Activated naive CD8-positive, alpha-beta T cell treated with anti-CD3 and anti-CD28 coated beads, Interleukin-2, amount 10 ng/mL, durations not matched to agents 7 days and 5 days (primary cell): ENCODE results near the gene TMEM132E. TPM values are rescaled to one million over a fixed set of nuclear protein-coding genes. Genes with fewer than 3 reads are reported as not detected.

Experiments used
- ATAC-seq: fragments of 150-1000 bp; cut with Tn5 transposase; one replicate; pipeline ENCODE4 v1.10.0; 2021; ENCODE audit warnings: low read depth, moderate library complexity
- POLR2A ChIA-PET: fragments of 350-600 bp; sonication (Branson Sonifier 250); formaldehyde crosslinking; loops from one replicate; lab custom pipeline; 2021; ENCODE audit warnings: antibody characterized with exemption; lab: Charles Lee
- DNase-seq: peaks from one replicate; pipeline ENCODE4 v3.0.0; 2021
- H3K27ac Mint-ChIP-seq: one replicate; pipeline ENCODE4 v1.8.0; 2022; ENCODE audit warnings: mild to moderate bottlenecking, mixed read lengths
- H3K27me3 Mint-ChIP-seq: one replicate; pipeline ENCODE4 v1.8.0; 2022; ENCODE audit warnings: mild to moderate bottlenecking, moderate library complexity, mixed read lengths
- H3K36me3 Mint-ChIP-seq: one replicate; pipeline ENCODE4 v1.8.0; 2021; ENCODE audit warnings: mild to moderate bottlenecking, mixed read lengths
- H3K4me1 Mint-ChIP-seq: one replicate; pipeline ENCODE4 v1.8.0; 2021; ENCODE audit warnings: mixed read lengths
- H3K4me3 Mint-ChIP-seq: one replicate; pipeline ENCODE4 v1.8.0; 2022; ENCODE audit warnings: mild to moderate bottlenecking, moderate library complexity, mixed read lengths
- H3K9me3 Mint-ChIP-seq: one replicate; pipeline ENCODE4 v1.8.0; 2021; ENCODE audit warnings: mixed read lengths
- total RNA-seq, 2 experiments: library from RNA; stranded (reverse); gene quantifications; one replicate each; pipeline ENCODE4 v1.2.3, GENCODE V29; 2021

Gene TMEM132E
- total RNA-seq, 2 experiments from 2014 or later = 0.06 TPM; not detected in 1

DNA sequence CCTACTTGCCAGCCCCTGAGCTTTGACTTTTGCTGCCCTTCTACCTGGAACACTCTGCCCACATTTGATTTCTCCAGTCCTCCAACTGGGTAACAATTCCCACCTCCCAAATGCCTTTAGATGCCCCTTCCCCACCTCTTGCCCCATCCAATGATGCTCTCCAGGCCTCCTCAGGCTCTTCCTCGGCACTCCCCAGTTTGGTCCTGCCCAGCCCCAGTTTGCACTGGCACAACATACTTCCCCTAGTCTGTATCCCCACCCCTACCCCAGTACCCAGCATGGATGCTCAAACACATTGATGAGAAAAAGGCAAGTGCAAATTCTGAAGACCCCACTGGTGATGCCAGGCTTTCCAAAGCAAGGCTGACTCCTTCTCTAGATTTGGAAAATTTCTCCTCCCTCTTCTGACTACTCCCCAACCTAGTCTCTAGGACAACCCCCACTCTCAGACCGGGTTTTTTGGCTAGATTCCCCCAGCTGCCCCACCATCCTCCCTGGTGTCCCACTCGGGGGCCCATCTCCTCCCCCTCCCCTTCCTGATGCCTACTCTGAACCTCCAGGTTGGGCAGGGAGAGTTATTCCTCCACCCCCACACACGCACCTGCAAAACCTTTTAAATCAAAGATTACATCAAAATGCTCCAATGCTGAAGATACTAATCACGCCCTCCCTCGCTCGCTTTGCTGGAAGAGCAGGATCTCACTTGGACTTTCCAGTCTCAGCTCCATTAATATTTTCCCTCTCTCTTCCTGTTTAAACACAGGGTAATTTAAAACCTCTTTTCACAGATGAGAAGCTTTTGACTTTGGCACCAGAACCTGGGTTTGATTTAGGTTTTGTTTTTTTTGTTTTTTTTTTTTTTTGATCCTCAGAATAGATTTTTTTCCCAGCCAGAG is 94.9 kb downstream of the TMEM132E start:
- H3K27me3 Mint-ChIP-seq = no peaks in the 10 kb centered on the region
- DNase-seq = no peak
- ATAC-seq = no peak
- H3K9me3 Mint-ChIP-seq = no peaks in the 10 kb centered on the region
- POLR2A ChIA-PET = no interaction called here
- H3K27ac Mint-ChIP-seq = no peak overlapping the region
- H3K4me1 Mint-ChIP-seq = no peaks in the 10 kb centered on the region
- no peak overlapping the region for H3K4me3 Mint-ChIP-seq
- H3K36me3 Mint-ChIP-seq = no peaks in the 10 kb centered on the region

DNA sequence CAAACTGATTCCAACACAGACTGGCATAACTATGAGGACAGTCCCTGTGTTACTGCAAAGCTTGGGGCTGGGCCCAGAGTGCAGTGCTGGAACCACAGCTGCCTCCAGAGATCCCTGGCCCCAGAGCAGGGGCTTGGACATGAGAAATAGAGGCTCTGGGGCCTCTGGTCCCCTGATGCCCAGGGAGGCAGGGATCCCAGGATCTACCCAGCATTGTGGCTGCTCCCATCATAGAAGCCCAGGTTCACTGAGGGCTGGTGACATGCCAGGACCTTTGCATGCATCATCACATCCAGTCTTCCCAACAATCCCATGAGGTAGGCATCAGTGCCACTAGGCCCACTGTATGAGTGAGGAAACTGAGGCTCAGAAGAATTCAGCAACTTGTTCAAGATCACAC is 95.8 kb downstream of the TMEM132E start:
- H3K4me1 Mint-ChIP-seq = no peaks in the 10 kb centered on the region
- no peaks in the 10 kb centered on the region for H3K36me3 Mint-ChIP-seq
- DNase-seq (no peak), ATAC-seq (no peak)
- H3K9me3 Mint-ChIP-seq = no peaks in the 10 kb centered on the region
- no peaks in the 10 kb centered on the region for H3K27me3 Mint-ChIP-seq
- POLR2A ChIA-PET = no interaction called here
- no peak overlapping the region for H3K4me3 Mint-ChIP-seq
- no peak overlapping the region for H3K27ac Mint-ChIP-seq

DNA sequence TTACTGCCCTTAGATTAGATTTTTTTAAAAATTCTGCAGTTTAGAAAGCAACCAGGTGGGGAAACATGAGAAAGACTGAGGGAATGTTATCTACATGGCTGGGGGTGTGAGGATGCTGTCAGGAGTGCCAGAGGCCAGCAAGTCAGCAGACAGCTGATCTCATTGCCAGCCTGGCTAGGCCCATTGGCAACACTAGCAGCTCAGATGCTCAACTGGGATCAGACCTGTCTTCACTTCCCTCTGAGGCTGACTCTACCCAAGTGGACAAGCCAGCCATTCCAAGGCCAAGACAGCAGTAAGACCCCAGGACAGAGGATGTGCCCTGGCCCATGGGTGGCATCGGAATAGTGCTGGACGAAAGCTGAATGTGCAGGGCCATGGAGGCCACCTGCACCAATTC is 96.2 kb downstream of the TMEM132E start:
- no peaks in the 10 kb centered on the region for H3K27me3 Mint-ChIP-seq
- no peaks in the 10 kb centered on the region for H3K4me1 Mint-ChIP-seq
- ATAC-seq (no peak), DNase-seq (no peak)
- no peak overlapping the region for H3K27ac Mint-ChIP-seq
- no peaks in the 10 kb centered on the region for H3K36me3 Mint-ChIP-seq
- no peak overlapping the region for H3K4me3 Mint-ChIP-seq
- no peaks in the 10 kb centered on the region for H3K9me3 Mint-ChIP-seq
- POLR2A ChIA-PET = no interaction called here

DNA sequence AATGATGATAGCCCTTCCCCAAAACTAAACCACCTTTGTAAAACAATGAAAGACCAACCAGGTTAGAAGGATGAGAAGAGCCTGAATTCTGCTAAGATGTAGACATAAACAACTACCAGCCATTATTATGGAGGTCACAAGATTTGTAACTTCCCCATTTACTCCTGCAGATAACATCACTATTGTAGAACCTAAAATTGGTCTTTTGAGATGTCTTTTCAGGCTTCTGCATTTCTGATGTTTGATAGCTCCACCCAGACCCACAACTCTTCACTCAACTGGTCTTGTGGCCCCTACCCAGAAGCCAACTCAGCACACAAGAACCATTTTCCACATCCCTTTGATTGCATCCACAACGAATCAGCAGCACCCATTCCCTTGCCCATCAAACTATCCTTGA is 100.8 kb downstream of the TMEM132E start:
- Mint-ChIP-seq H3K27me3 (peaks cover 4% of the 10 kb centered on the region), H3K27ac (no peak overlapping the region), H3K4me1 (no peaks in the 10 kb centered on the region), H3K9me3 (no peaks in the 10 kb centered on the region), H3K4me3 (no peak overlapping the region), H3K36me3 (no peaks in the 10 kb centered on the region)
- no peak for DNase-seq
- POLR2A ChIA-PET = no interaction called here
- ATAC-seq = no peak

DNA sequence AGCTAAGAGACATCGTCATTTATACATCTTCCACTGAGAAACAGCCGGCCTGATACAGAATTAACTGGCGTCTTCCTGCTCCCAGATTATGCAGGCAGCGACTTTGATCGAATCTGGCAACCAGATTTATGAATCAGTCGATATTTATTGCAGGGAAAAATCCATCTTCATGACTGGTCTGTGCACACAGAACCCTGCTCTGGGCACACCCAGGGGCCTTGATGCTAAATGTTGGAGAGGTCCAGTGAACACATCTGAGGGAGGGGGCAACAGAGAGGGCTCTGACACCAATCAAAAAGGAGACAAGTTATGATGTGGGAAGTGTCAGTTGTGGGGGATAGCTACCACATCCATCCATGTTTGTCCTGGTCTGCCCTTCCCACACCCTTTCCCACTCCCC is 102.9 kb downstream of the TMEM132E start:
- ATAC-seq = no peak
- DNase-seq = no peak
- H3K27ac Mint-ChIP-seq = no peak overlapping the region
- no peaks in the 10 kb centered on the region for H3K4me1 Mint-ChIP-seq
- H3K27me3 Mint-ChIP-seq = peaks cover 11% of the 10 kb centered on the region
- H3K4me3 Mint-ChIP-seq = no peak overlapping the region
- no peaks in the 10 kb centered on the region for H3K36me3 Mint-ChIP-seq
- POLR2A ChIA-PET = no interaction called here
- H3K9me3 Mint-ChIP-seq = no peaks in the 10 kb centered on the region

DNA sequence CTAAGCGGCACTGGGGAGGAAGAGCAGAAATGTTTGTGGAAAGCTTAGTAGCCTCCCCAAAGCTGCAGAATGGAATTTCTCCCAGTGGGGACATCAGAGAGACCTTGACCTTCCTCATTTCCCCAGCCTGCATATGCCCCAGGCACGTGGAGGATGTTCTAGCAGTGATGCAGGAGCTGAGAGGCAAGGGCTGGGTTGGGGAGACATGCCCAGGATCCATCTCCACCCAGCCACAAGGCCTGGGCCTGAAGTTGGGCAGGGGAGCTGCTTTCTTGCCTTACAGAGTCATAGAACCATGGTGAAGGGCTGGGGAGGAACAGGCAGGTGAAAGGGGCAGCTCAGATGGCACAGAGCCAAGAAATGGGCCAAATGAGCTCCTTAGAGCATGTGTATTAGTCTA is 104.0 kb downstream of the TMEM132E start:
- Mint-ChIP-seq H3K27ac (no peak overlapping the region), H3K4me3 (no peak overlapping the region), H3K36me3 (no peaks in the 10 kb centered on the region), H3K27me3 (peaks cover 11% of the 10 kb centered on the region), H3K9me3 (no peaks in the 10 kb centered on the region), H3K4me1 (no peaks in the 10 kb centered on the region)
- DNase-seq (no peak), ATAC-seq (no peak)
- POLR2A ChIA-PET = no interaction called here

Other genes starting within 250 kb of the TMEM132E start
- gene CCL13, start 223.1 kb upstream of the TMEM132E start, total RNA-seq = not detected
- not detected for gene CCL1, start 216.3 kb upstream of the TMEM132E start, total RNA-seq